ENCODE data around the gene DMRTA2.
A peak's percentile ranks its signal among the peaks of the same experiment; 100 is the strongest.

The DMRTA2 gene

GRCh38 chr1:50424045-50424883, 1.0 kb upstream of the DMRTA2 start:
- DNase-seq = peak; percentile 66

GRCh38 chr1:50423670-50424000, 392 bp upstream of the DMRTA2 start:
- DNase-seq = no peak

GRCh38 chr1:50422675-50422945, 633 bp downstream of the DMRTA2 start:
- no peak for DNase-seq

GRCh38 chr1:50421768-50422674, 1.2 kb downstream of the DMRTA2 start:
- DNase-seq = peak; percentile 28

- no peak for DNase-seq
Observed at GRCh38 chr1:50421366-50421748, 1.9 kb downstream of the DMRTA2 start.

GRCh38 chr1:50420689-50421365, 2.4 kb downstream of the DMRTA2 start:
- DNase-seq = peak; percentile 72

DNA sequence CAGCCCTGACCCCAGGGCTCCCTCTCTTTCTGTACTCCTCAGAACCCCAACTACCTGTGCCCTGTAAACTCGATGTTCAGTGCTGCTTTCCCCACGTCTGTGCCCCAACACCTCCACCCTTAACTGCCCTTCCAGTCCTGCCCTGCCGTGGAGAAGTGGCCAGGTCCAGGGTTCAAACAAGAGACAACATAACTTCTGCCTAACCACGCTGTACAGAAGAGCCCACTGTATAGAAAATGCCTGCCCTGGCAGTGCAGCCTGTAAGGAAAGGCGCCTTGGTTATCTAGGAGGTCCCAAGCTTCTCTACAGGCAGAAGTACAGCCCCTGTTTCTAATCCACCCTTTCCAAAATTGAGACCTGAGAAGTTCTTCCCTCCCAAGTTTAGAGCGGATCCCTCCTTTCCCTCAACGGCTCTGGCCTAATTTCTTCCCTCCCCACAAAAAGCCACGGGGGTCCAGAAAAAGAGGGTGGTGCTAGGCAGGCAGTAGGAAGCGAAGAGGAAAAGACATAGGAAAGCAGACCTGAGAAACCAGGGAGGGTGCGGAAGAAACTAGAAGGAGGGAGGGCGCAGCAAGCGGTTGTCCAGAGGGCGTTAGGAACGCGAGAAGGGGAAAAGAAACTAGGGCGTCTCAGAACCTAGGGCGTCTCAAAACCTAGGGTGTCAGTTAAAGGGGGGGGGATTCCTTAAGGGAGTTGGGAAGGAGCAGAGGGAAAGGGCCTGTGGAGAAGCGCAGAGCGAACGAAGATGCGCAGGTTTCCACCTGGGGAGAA, 3.2 kb downstream of the DMRTA2 start:
- DNase-seq = peak; percentile 45

DNA sequence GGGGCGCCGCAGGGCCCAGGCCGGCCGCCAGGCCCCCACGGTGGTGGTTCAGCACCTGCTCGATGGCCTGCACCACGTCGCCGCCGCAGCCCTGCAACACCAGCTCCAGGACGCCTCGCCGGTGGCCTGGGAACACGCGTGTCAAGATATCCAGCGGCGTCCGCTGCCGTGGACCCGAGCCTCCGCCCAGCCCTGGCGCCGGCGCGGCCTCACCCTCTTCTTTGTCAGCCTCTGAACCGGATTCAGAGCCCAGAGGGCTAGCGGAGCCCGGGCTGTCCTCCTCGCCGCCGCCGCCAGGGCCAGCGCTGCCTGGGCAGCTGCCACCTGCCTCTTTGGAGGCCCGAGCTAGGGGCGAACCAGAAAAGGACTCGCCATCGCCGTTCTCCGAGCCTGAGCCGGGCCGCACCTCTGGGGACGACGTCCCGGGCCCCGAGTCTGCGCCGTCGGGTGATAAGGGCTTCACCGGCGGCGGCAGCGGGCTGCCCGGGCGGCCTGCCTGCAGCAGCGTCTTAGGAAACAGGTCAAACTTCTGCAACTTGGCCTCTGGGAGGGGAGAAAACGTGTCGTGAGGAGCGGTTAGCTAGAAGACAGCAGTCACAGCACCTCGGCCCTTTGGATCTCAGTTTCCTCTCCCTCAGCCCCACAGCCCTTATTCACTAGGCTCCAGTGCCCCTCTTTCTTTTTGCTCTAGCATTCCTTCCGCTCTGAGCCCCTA, 3.9 kb downstream of the DMRTA2 start:
- DNase-seq = peak; percentile 61

GRCh38 chr1:50418600-50419109, 4.6 kb downstream of the DMRTA2 start:
- DNase-seq = peak; percentile 80

DNA sequence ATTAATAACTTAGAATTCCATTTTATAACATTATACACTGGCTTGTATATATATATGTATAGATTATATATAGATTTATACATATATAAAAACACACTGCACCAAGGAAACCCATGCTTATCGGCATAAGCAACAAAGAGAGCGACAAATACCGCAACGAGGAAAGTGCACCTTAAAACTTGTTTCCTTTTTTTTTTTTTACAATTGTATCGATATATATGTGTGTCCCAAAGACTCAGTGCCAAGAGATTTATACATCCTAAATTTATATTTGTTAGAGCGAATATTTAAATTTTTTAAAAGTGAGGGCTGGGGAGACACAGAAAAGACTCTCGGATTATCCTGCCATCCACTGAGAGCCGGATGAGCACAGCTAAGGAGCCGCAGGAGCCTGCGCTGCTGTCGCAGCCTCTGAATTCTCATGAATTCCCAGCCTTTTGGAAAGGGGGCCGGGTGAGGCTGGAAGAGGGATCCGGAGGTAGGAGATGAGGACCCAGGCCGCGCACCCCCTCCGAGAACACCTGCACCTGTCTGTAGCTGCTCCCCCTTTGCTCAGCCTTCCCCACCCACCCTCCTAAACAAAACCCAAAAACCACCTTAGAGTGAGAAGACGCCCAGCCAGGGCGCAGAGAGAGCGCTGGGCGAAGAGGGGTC, 5.2 kb downstream of the DMRTA2 start:
- DNase-seq = no peak

- DNase-seq = peak; percentile 31
Observed at GRCh38 chr1:50417507-50417906, 5.7 kb downstream of the DMRTA2 start.

- peak; percentile 41 for DNase-seq
Observed at GRCh38 chr1:50416553-50417453, 6.4 kb downstream of the DMRTA2 start.

GRCh38 chr1:50416150-50416527, 7.1 kb downstream of the DMRTA2 start:
- DNase-seq = no peak

DNA sequence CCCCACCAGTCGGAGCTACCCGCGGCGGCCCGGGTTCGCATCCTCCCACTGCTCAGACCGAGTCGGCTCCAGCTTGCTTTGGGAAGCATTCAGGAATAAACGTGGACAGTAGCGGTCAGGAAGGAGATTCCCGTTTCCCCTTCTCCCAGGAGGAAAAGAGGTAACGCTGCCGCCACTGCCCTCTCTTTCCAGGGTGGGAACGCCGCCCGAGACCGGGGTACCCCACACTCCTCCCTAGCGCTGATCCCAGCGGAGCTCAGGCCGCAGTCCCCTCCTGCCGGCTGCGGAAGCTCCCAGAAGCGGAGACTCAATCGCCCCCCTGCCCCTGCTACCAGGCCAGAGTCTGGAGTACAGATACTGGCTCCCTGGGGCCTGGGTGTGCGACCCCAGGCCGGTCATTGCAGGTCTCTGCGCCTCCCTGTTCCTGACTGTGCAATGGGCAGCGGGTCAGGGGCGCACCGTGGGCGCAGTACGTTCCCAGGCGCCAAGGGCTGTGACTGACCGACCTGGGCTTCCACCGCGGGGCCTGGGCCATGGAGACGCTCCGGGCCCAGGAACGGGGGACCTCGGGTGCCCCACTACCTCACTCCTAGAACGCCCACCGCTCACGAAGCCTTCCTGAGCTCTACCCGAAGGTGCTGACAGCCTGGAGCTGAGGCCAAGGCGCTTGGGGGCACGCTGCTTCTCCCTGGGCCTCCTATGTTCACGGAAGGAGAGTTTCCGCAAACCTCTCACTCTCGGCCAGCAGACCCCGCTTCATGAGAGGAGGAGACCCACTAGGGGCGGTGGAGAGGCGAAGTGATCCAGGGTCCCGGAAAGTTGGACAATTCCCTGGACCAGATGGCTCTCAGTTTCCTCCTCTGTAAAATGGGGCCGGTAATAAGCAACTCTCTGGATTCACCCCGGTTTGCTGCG, 7.8 kb downstream of the DMRTA2 start:
- no peak for DNase-seq

DNA sequence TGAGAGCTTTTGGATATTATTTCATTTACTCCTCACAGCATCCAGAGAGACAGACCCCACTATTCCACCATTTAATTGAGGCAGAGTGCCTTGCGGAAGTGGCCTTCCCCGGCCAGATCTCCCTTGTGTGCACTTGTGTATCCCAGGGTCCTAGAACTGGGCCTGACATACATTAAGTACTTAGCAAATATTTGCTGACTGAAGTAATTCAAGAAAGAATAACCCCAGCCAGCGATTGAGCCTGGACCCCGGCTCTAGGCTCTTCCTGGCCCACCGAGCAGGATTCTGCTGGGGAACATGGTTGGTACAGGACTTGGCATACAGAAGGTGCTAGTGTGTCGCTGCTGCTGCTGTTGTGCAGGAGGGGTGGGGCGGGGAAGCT, 8.4 kb downstream of the DMRTA2 start:
- no peak for DNase-seq

GRCh38 chr1:50412813-50413476, 10.3 kb downstream of the DMRTA2 start:
- DNase-seq = no peak

- DNase-seq = no peak
Observed at GRCh38 chr1:50405814-50406213, 17.4 kb downstream of the DMRTA2 start.

DNA sequence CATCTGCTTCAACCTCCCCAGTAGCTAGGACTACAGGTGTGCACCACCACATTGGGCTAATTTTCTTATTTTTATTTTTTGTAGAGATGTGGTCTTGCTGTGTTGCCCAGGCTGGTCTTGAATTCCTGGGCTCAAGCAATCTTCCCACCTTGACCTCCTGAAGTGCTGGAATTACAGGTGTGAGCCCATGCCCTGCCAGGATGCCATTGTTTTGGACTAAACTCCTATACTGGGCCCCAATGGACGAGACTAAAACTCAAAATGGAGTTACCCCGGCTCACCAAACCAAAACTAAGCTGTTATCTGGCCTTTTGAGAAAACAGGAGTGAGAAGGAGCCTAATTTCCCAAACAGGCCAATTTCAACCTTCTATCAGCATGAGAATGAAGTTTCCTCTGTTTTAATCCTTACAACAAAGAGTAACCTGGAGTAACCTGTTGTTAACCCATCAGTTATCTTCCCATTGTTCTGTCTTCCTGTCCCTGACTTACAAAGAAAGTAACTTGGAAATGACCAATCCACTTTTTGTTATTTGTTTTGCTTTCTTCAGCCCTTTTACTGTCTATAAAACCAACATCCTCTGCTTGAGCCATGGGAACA, 29.6 kb downstream of the DMRTA2 start:
- no peak for DNase-seq

All from right kidney (tissue), 1 donor.